Panc1 (cell line): ENCODE measurements around the gene CEP290. TPM values are rescaled to one million over a fixed set of nuclear protein-coding genes. Genes with fewer than 3 reads are reported as not detected.

ENCODE experiments used
- ATAC-seq: fragments of 200-7000 bp; cut with Tn5 transposase; 2 replicates; pipeline ENCODE4 v1.9.1; 2020; ENCODE audit warnings: mild to moderate bottlenecking, moderate library complexity
- BruUV-seq: library from RNA; stranded (reverse); fragments of 400-500 nt; replicated peaks from 2 replicates; lab custom pipeline; 2021; lab: Mats Ljungman, UMichigan
- CTCF ChIA-PET: fragments of 300-600 bp; sonication (Branson Sonifier 250); formaldehyde crosslinking; loops from one replicate; lab custom pipeline; 2022; ENCODE audit warnings: antibody characterized with exemption; lab: Charles Lee
- POLR2A ChIA-PET: fragments of 300-600 bp; sonication (Branson Sonifier 250); formaldehyde crosslinking; loops from one replicate; lab custom pipeline; 2022; ENCODE audit warnings: antibody characterized with exemption; lab: Charles Lee
- DNase-seq: peaks from one replicate; pipeline ENCODE4 v3.0.0-alpha.2; 2010; ENCODE audit warnings: low read depth, low spot score
- H3K27ac ChIP-seq: 2 replicates; pipeline ENCODE4 v1.5.1; 2011; ENCODE audit warnings: mild to moderate bottlenecking, low read length, inconsistent platforms
- H3K27me3 ChIP-seq: fragments of 200-500 bp; sonication (Bioruptor generic); 2 replicates; pipeline ENCODE4 v1.6.0; 2014; ENCODE audit warnings: low read length, inconsistent platforms; ENCODE audit not compliant: control insufficient read depth, insufficient read depth
- H3K36me3 ChIP-seq: fragments of 200-500 bp; sonication (Bioruptor generic); 2 replicates; pipeline ENCODE4 v1.5.1; 2014; ENCODE audit warnings: inconsistent platforms, mild to moderate bottlenecking, low read length, moderate library complexity; ENCODE audit not compliant: control insufficient read depth, insufficient read depth
- H3K4me1 ChIP-seq: 2 replicates; pipeline ENCODE4 v1.5.1; 2011; ENCODE audit warnings: inconsistent platforms, mild to moderate bottlenecking, low read length, moderate library complexity; ENCODE audit not compliant: control insufficient read depth, insufficient read depth
- H3K4me3 ChIP-seq, 2 experiments: 2 replicates each; pipeline ENCODE4 v1.5.1; 2011 to 2012; ENCODE audit warnings: low read depth in 2 of 2, low read length in 2 of 2, mild to moderate bottlenecking in 2 of 2, inconsistent platforms in 1 of 2, moderate library complexity in 1 of 2
- H3K9me3 ChIP-seq: fragments of 200-500 bp; sonication (Bioruptor generic); 2 replicates; pipeline ENCODE4 v1.5.1; 2014; ENCODE audit warnings: low read depth, mild to moderate bottlenecking, inconsistent platforms, low read length, moderate library complexity; ENCODE audit not compliant: control insufficient read depth, insufficient read depth
- CTCF ChIP-seq: fragments of 450-650 bp; IDR thresholded peaks from 2 replicates; pipeline ENCODE4 v1.5.1; 2017; ENCODE audit warnings: mild to moderate bottlenecking
- POLR2AphosphoS5 ChIP-seq: IDR thresholded peaks from 2 replicates; pipeline ENCODE4 v1.6.1; 2012; ENCODE audit warnings: mild to moderate bottlenecking, low read depth, low read length, moderate library complexity
- REST ChIP-seq, 2 experiments: IDR thresholded peaks; 2 replicates each; pipeline ENCODE4 v1.6.1; 2011 to 2012; ENCODE audit warnings: low read depth in 2 of 2, control low read depth in 1 of 2, low read length in 1 of 2, mild to moderate bottlenecking in 1 of 2, moderate library complexity in 1 of 2; ENCODE audit not compliant: insufficient read depth in 1 of 2
- SIN3A ChIP-seq: IDR thresholded peaks from 2 replicates; pipeline ENCODE4 v1.6.1; 2012; ENCODE audit warnings: low read depth, mild to moderate bottlenecking, low read length, moderate library complexity, borderline replicate concordance; ENCODE audit not compliant: insufficient read depth
- TCF7L2 ChIP-seq: IDR thresholded peaks from 2 replicates; pipeline ENCODE4 v1.6.1; 2011; ENCODE audit warnings: mild to moderate bottlenecking, low read depth, low read length, inconsistent platforms
- in situ Hi-C: cut with HindIII; loops from 2 replicates; pipeline ENCODE4 v1.10.0; 2016; ENCODE audit warnings: low sequenced_read_pairs, low pct_unique_long_range_greater_than_20kb
- intact Hi-C: fragments of 100-400 bp; cut with micrococcal nuclease; formaldehyde crosslinking; loops from one replicate; pipeline ENCODE4 v1.10.0; 2022; ENCODE audit not compliant: unreplicated experiment
- total RNA-seq: library from RNA; stranded (reverse); gene quantifications from one replicate; pipeline ENCODE4 v1.2.1, GENCODE V29; 2021; ENCODE audit not compliant: unreplicated experiment

Gene CEP290
- total RNA-seq, 1 experiment from 2014 or later = 14.6 TPM

GRCh38 chr12:88187571-88187970 is 45.7 kb upstream of the CEP290 start:
- Histone ChIP-seq H3K4me1 (no peaks in the 10 kb centered on the region), H3K36me3 (no peaks in the 10 kb centered on the region; the same call in 1 of the 2 replicates), H3K9me3 (no peaks in the 10 kb centered on the region), H3K27ac (no peak overlapping the region), H3K27me3 (no peaks in the 10 kb centered on the region), H3K4me3 (no peak overlapping the region)
- intact Hi-C loops (no loop called here), in situ Hi-C loops (no loop called here)
- no TSS peak for BruUV-seq
- TF ChIP-seq SIN3A (no peak), TCF7L2 (no peak), REST (IDR thresholded peaks at IDR 0.05; ENCODE audit: insufficient read depth in 1 of 2, low read depth in 2 of 2, low read length in 1 of 2) (no peak), POLR2AphosphoS5 (no peak), CTCF (no peak)
- DNase-seq = no peak
- no peak for ATAC-seq
- CTCF ChIA-PET = no interaction called here
- POLR2A ChIA-PET = no interaction called here

- Histone ChIP-seq H3K27me3 (no peaks in the 10 kb centered on the region), H3K9me3 (no peaks in the 10 kb centered on the region), H3K36me3 (no peaks in the 10 kb centered on the region), H3K4me1 (no peaks in the 10 kb centered on the region), H3K27ac (no peak overlapping the region), H3K4me3 (no peak overlapping the region)
- no peak for ATAC-seq
- CTCF ChIA-PET = no interaction called here
- BruUV-seq = no TSS peak
- in situ Hi-C loops (no loop called here), intact Hi-C loops (no loop called here)
- DNase-seq = no peak
- POLR2A ChIA-PET = no interaction called here
- TF ChIP-seq POLR2AphosphoS5 (no peak), REST (IDR thresholded peaks at IDR 0.05; ENCODE audit: insufficient read depth in 1 of 2, low read depth in 2 of 2, low read length in 1 of 2) (no peak), TCF7L2 (no peak), CTCF (no peak), SIN3A (no peak)
These were observed 44.1 kb upstream of the CEP290 start for GRCh38 chr12:88185988-88186387.
